IPS-NIHi11 (cell line): Measurements from ENCODE around the gene ALG5.

ENCODE experiments used
- DNase-seq: peaks from one replicate; pipeline ENCODE4 v3.0.0; 2012; ENCODE audit warnings: mixed read lengths, low spot score

Gene ALG5

GRCh38 chr13:36999054-36999714 lies at the start of gene ALG5:
Gene ALG5, minus strand, starts transcription at chr13:36999340. Its CDS starts 40 bp downstream, at chr13:36999300.
- peak; percentile 91 for DNase-seq

GRCh38 chr13:37047846-37048245 lies 48.7 kb upstream of the ALG5 start:
- no peak for DNase-seq

- DNase-seq = no peak
Measured at GRCh38 chr13:37047032-37047431, 47.9 kb upstream of the ALG5 start.

- DNase-seq = no peak
Measured at GRCh38 chr13:37046062-37046461, 46.9 kb upstream of the ALG5 start.

GRCh38 chr13:37040789-37041188 lies 41.6 kb upstream of the ALG5 start:
- DNase-seq = no peak

GRCh38 chr13:37039896-37040295 lies 40.8 kb upstream of the ALG5 start:
- DNase-seq = no peak

GRCh38 chr13:37037241-37037640 lies 38.1 kb upstream of the ALG5 start:
- DNase-seq = no peak

- no peak for DNase-seq
Measured at GRCh38 chr13:37029617-37030016, 30.5 kb upstream of the ALG5 start.

- DNase-seq = no peak
Measured at GRCh38 chr13:37027639-37028038, 28.5 kb upstream of the ALG5 start.

- no peak for DNase-seq
Measured at GRCh38 chr13:37026771-37027170, 27.6 kb upstream of the ALG5 start.

- no peak for DNase-seq
Measured at GRCh38 chr13:37023871-37024270, 24.7 kb upstream of the ALG5 start.

- DNase-seq = no peak
Measured at GRCh38 chr13:37014609-37015008, 15.5 kb upstream of the ALG5 start.

GRCh38 chr13:37011788-37012187 lies 12.6 kb upstream of the ALG5 start:
- no peak for DNase-seq

GRCh38 chr13:37011002-37011401 lies 11.9 kb upstream of the ALG5 start:
- DNase-seq = no peak

- no peak for DNase-seq
Measured at GRCh38 chr13:37010424-37010823, 11.3 kb upstream of the ALG5 start.

GRCh38 chr13:37009692-37010091 lies 10.6 kb upstream of the ALG5 start:
- DNase-seq = no peak

- no peak for DNase-seq
Measured at GRCh38 chr13:37001921-37002250, 2.7 kb upstream of the ALG5 start.

GRCh38 chr13:36998624-36999041 lies 507 bp downstream of the ALG5 start:
- DNase-seq = peak; percentile 44

GRCh38 chr13:36997716-36998427 lies 1.3 kb downstream of the ALG5 start:
- DNase-seq = no peak

- no peak for DNase-seq
Measured at GRCh38 chr13:36992362-36992761, 6.8 kb downstream of the ALG5 start.

GRCh38 chr13:36986462-36987240 lies 12.5 kb downstream of the ALG5 start:
- no peak for DNase-seq

- peak; percentile 20 for DNase-seq
Measured at GRCh38 chr13:36981156-36981743, 17.9 kb downstream of the ALG5 start.
